HCT116 (cell line): ENCODE data around the gene ADGRB3. TPM values are rescaled to one million over a fixed set of nuclear protein-coding genes. Genes with fewer than 3 reads are reported as not detected.

ENCODE experiments used
- ATAC-seq: fragments of 200-7000 bp; cut with Tn5 transposase; 2 replicates; pipeline ENCODE4 v1.9.1; 2020; ENCODE audit warnings: mild to moderate bottlenecking, moderate library complexity
- BruUV-seq: library from RNA; stranded (reverse); fragments of 400-500 nt; replicated peaks from 2 replicates; lab custom pipeline; 2021; lab: Mats Ljungman, UMichigan
- CTCF ChIA-PET: fragments of 300-600 bp; sonication (Branson Sonifier 250); formaldehyde crosslinking; loops from one replicate; lab custom pipeline; 2021; ENCODE audit warnings: antibody characterized with exemption; lab: Charles Lee
- POLR2A ChIA-PET: fragments of 300-600, 350-600 bp; sonication (Branson Sonifier 250); formaldehyde crosslinking; loops from one replicate; lab custom pipeline; 2021; ENCODE audit warnings: antibody characterized with exemption; lab: Charles Lee
- RAD21 ChIA-PET, 2 experiments: fragments of 300-600 bp; sonication (Branson Sonifier 250); formaldehyde crosslinking; loops; one replicate each; lab custom pipeline; 2023; ENCODE audit warnings: low total read pairs in 2 of 2; ENCODE audit not compliant: uncharacterized antibody in 2 of 2, unreplicated experiment in 2 of 2, low non-redundant PET in 1 of 2; lab: Charles Lee
- DNase-seq: peaks from one replicate; pipeline ENCODE4 v3.0.0-alpha.2; 2010; ENCODE audit warnings: low read depth, low spot score
- H2AFZ ChIP-seq: fragments of 200-600 bp; shearing (Covaris generic), sonication (generic); 2 replicates; pipeline ENCODE4 v1.6.1; 2017; ENCODE audit warnings: low read depth, mixed run types, mixed read lengths, antibody characterized with exemption, low read length; ENCODE audit not compliant: poor library complexity, severe bottlenecking
- H3K27ac ChIP-seq: 2 replicates; pipeline ENCODE4 v1.5.1; 2012; ENCODE audit warnings: low read depth, low read length
- H3K27me3 ChIP-seq: fragments of 200-600 bp; sonication (generic); 2 replicates; pipeline ENCODE4 v1.6.1; 2016; ENCODE audit warnings: mixed run types, low read length, mixed read lengths; ENCODE audit not compliant: insufficient read depth
- H3K36me3 ChIP-seq, 2 experiments: fragments of 200-500 bp in 1 of 2; fragments of 200-600 bp in 1 of 2; sonication (Bioruptor generic) in 1 of 2; sonication (generic) in 1 of 2; 2 replicates each; pipeline versions ENCODE4 v1.5.1 to v1.6.1; 2014 to 2016; ENCODE audit warnings: low read length in 2 of 2, inconsistent platforms in 1 of 2, mixed read lengths in 1 of 2, mixed run types in 1 of 2; ENCODE audit not compliant: insufficient read depth in 2 of 2, control insufficient read depth in 1 of 2
- H3K4me1 ChIP-seq, 2 experiments: fragments of 200-600 bp in 1 of 2; sonication (generic) in 1 of 2; 2 replicates each; pipeline versions ENCODE4 v1.5.1 to v1.6.1; 2012 to 2017; ENCODE audit warnings: low read length in 2 of 2, inconsistent platforms in 1 of 2, mild to moderate bottlenecking in 1 of 2, mixed read lengths in 1 of 2, mixed run types in 1 of 2, moderate library complexity in 1 of 2; ENCODE audit not compliant: insufficient read depth in 2 of 2, control insufficient read depth in 1 of 2
- H3K4me2 ChIP-seq: fragments of 200-600 bp; sonication (generic); 2 replicates; pipeline ENCODE4 v1.6.1; 2017; ENCODE audit warnings: mixed run types, low read length, mixed read lengths
- H3K4me3 ChIP-seq, 2 experiments: fragments of 200-600 bp in 1 of 2; sonication (generic) in 1 of 2; replicated peaks in 1 of 2; 2 replicates each; pipeline ENCODE4 v1.5.1; 2011 to 2016; ENCODE audit warnings: low read length in 2 of 2, control low read depth in 1 of 2, low read depth in 1 of 2, mild to moderate bottlenecking in 1 of 2, mixed read lengths in 1 of 2, mixed run types in 1 of 2
- H3K79me2 ChIP-seq: fragments of 200-600 bp; sonication (generic); 2 replicates; pipeline ENCODE4 v1.6.1; 2017; ENCODE audit warnings: mild to moderate bottlenecking, mixed run types, low read length, moderate library complexity, mixed read lengths; ENCODE audit not compliant: insufficient read depth
- H3K9ac ChIP-seq: fragments of 200-600 bp; sonication (generic); 2 replicates; pipeline ENCODE4 v1.6.1; 2016; ENCODE audit warnings: low read length, mixed read lengths
- H3K9me2 ChIP-seq: fragments of 200-600 bp; sonication (generic), shearing (Covaris generic); 2 replicates; pipeline ENCODE4 v1.6.1; 2017; ENCODE audit warnings: mixed run types, mild to moderate bottlenecking, moderate library complexity; ENCODE audit not compliant: insufficient read depth
- H3K9me3 ChIP-seq, 2 experiments: fragments of 200-500 bp in 1 of 2; fragments of 200-600 bp in 1 of 2; sonication (Bioruptor generic) in 1 of 2; sonication (generic) in 1 of 2; 2 replicates each; pipeline ENCODE4 v1.6.1; 2014 to 2017; ENCODE audit warnings: low read length in 2 of 2, mixed read lengths in 2 of 2, inconsistent platforms in 1 of 2, low read depth in 1 of 2, mild to moderate bottlenecking in 1 of 2, mixed run types in 1 of 2, moderate library complexity in 1 of 2; ENCODE audit not compliant: control insufficient read depth in 1 of 2, insufficient read depth in 1 of 2
- H4K20me1 ChIP-seq: fragments of 200-600 bp; sonication (generic), shearing (Covaris generic); 2 replicates; pipeline ENCODE4 v1.6.1; 2017; ENCODE audit warnings: mixed run types, mild to moderate bottlenecking, moderate library complexity; ENCODE audit not compliant: insufficient read depth
- CEBPB ChIP-seq: IDR thresholded peaks from 2 replicates; pipeline ENCODE4 v1.6.1; 2012; ENCODE audit warnings: low read depth
- CTCF ChIP-seq, 3 experiments: fragments of 200-600 bp in 1 of 3; sonication (generic) in 1 of 3; IDR thresholded peaks in 2 of 3; conservative IDR thresholded peaks in 1 of 3; 2 replicates each; pipeline ENCODE4 v1.5.1; 2012 to 2017; ENCODE audit warnings: low read depth in 2 of 3, low read length in 2 of 3, antibody characterized with exemption in 1 of 3, borderline replicate concordance in 1 of 3, control low read depth in 1 of 3, mild to moderate bottlenecking in 1 of 3, mixed read lengths in 1 of 3, mixed run types in 1 of 3, moderate library complexity in 1 of 3; ENCODE audit not compliant: insufficient read depth in 1 of 3
- ELF1 ChIP-seq: IDR thresholded peaks from 2 replicates; pipeline ENCODE4 v1.6.1; 2012; ENCODE audit warnings: low read depth, borderline replicate concordance
- EZH2 ChIP-seq: fragments of 200-600 bp; sonication (generic); IDR thresholded peaks from 2 replicates; pipeline ENCODE4 v1.6.1; 2017; ENCODE audit warnings: antibody characterized with exemption, mixed run types
- EZH2phosphoT487 ChIP-seq: fragments of 200-600 bp; IDR thresholded peaks from 2 replicates; pipeline ENCODE4 v1.6.1; 2018; ENCODE audit warnings: antibody characterized with exemption, borderline replicate concordance
- FOSL1 ChIP-seq: IDR thresholded peaks from 2 replicates; pipeline ENCODE4 v1.6.1; 2012; ENCODE audit warnings: low read depth
- POLR2A ChIP-seq: IDR thresholded peaks from 2 replicates; pipeline ENCODE4 v1.7.0; 2011; ENCODE audit warnings: borderline replicate concordance; ENCODE audit not compliant: insufficient read depth, insufficient read length; ENCODE audit errors: extremely low read depth
- POLR2AphosphoS5 ChIP-seq: IDR thresholded peaks from 2 replicates; pipeline ENCODE4 v1.6.1; 2011; ENCODE audit warnings: mild to moderate bottlenecking, low read depth, low read length, moderate library complexity
- RAD21 ChIP-seq: IDR thresholded peaks from 2 replicates; pipeline ENCODE4 v1.6.1; 2012; ENCODE audit warnings: low read depth, mild to moderate bottlenecking
- SIN3A ChIP-seq: IDR thresholded peaks from 2 replicates; pipeline ENCODE4 v1.6.1; 2012; ENCODE audit warnings: low read depth
- SP1 ChIP-seq: IDR thresholded peaks from 2 replicates; pipeline ENCODE4 v1.6.1; 2012; ENCODE audit warnings: low read depth
- SRF ChIP-seq: IDR thresholded peaks from 2 replicates; pipeline ENCODE4 v1.6.1; 2012; ENCODE audit warnings: low read depth
- ZBTB33 ChIP-seq: IDR thresholded peaks from 2 replicates; pipeline ENCODE4 v1.6.1; 2011; ENCODE audit warnings: mild to moderate bottlenecking, low read length, moderate library complexity; ENCODE audit not compliant: insufficient replicate concordance; ENCODE audit errors: extremely low read depth
- ZFX ChIP-seq: fragments of 450-650 bp; IDR thresholded peaks from 2 replicates; pipeline ENCODE4 v1.6.1; 2017
- intact Hi-C: fragments of 100-400 bp; cut with micrococcal nuclease; formaldehyde crosslinking; loops from 2 replicates; pipeline ENCODE4 v1.10.0; 2022
- total RNA-seq: library from RNA; stranded (reverse); gene quantifications from one replicate; pipeline ENCODE4 v1.2.1, GENCODE V29; 2021; ENCODE audit not compliant: unreplicated experiment

ADGRB3 gene
- total RNA-seq, 1 experiment from 2014 or later: not detected

- TF ChIP-seq CTCF (IDR thresholded peaks at IDR 0.05 in 2 of 3, conservative IDR thresholded peaks at IDR 0.05 in 1 of 3; ENCODE audit: borderline replicate concordance in 1 of 3, insufficient read depth in 1 of 3, low read depth in 2 of 3, low read length in 2 of 3): no peak
Observed at GRCh38 chr6:69122407-69122773, 487.3 kb downstream of the ADGRB3 start (continued).

GRCh38 chr6:69128411-69128810 lies 493.3 kb downstream of the ADGRB3 start:
- H2AFZ ChIP-seq: no peak overlapping the region
- no peaks in the 10 kb centered on the region for H4K20me1 ChIP-seq
- RAD21 ChIA-PET: no interaction called here
- TF ChIP-seq EZH2phosphoT487 (no peak), CEBPB (no peak)
- H3K27ac ChIP-seq: no peak overlapping the region
- CTCF ChIA-PET: no interaction called here
- no peaks in the 10 kb centered on the region for H3K36me3 ChIP-seq
- H3K4me3 ChIP-seq: no peak overlapping the region
- peaks cover under 1 to 22% of the 10 kb centered on the region in 2 experiments; a peak in 2 of 4 replicates for H3K9me3 ChIP-seq
- POLR2A ChIA-PET: no interaction called here
- intact Hi-C loops: no loop called here
- BruUV-seq: no TSS peak
- no peak overlapping the region for H3K4me2 ChIP-seq
- H3K27me3 ChIP-seq: no peaks in the 10 kb centered on the region
- no peaks in the 10 kb centered on the region for H3K79me2 ChIP-seq
- no peak overlapping the region for H3K9ac ChIP-seq
- no peaks in the 10 kb centered on the region for H3K9me2 ChIP-seq
- ATAC-seq (no peak), DNase-seq (no peak)
- H3K4me1 ChIP-seq: no peaks in the 10 kb centered on the region

- Histone ChIP-seq H3K4me3 (no peak overlapping the region), H3K9ac (no peak overlapping the region), H3K79me2 (no peaks in the 10 kb centered on the region), H3K36me3 (no peaks in the 10 kb centered on the region), H4K20me1 (no peaks in the 10 kb centered on the region), H3K4me1 (no peaks in the 10 kb centered on the region), H3K9me3 (peaks cover 6 to 19% of the 10 kb centered on the region in 2 experiments; a peak in 2 of 4 replicates), H3K27me3 (no peaks in the 10 kb centered on the region), H3K4me2 (no peak overlapping the region), H2AFZ (no peak overlapping the region), H3K9me2 (no peaks in the 10 kb centered on the region), H3K27ac (no peak overlapping the region)
- no TSS peak for BruUV-seq
- DNase-seq (no peak), ATAC-seq (no peak)
- ChIA-PET RAD21 (no interaction called here), POLR2A (no interaction called here), CTCF (no interaction called here)
- intact Hi-C loops: no loop called here
- TF ChIP-seq SP1 (no peak), ELF1 (no peak), CEBPB (no peak), EZH2 (no peak), SIN3A (no peak), POLR2AphosphoS5 (no peak), ZFX (no peak), SRF (no peak), RAD21 (no peak), POLR2A (no peak), EZH2phosphoT487 (no peak), FOSL1 (no peak), ZBTB33 (no peak)
Observed at GRCh38 chr6:69129046-69129445, 494.0 kb downstream of the ADGRB3 start.
